Measurements from ENCODE around the gene PLA2G2E.

Gene PLA2G2E

DNA sequence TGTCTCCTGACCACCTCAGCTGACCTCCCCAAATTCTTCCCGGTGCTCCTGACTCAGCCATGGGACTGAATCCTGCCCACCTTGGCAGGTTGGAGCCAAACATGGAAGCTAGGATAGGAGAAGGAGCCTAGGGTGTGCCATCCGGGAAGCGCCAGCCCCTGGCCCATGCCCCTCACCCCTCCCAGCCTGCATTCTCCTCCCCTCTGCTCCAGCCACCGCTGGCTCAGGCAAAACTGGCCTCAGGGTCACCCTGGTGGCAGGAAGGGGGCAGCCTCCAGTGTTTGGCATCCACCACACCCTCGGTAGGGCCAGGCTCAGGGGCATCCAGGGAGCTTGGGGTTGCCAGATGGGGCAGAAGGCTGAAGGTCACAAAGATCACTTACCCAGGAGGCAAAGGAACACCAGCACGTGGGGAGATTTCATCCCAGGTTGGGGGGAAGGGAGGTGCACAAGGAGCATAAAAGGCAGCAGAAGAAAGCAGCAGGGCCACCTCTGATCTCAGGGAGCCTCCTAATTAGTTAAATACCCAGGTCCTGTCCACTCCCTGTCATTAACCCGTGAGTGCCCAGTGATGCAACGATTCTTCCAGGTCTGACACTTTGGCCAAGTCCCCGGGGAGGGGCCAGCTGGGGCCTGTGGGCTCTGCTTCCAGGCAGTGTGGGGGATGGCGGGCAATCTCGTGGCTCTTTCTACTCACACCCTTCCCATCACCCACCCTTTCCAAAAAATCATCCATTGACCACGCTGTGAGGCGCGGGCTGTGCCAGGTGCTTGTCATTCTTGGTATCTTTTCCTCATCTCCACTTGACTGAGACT lies at the start of gene PLA2G2E:
PLA2G2E (minus strand) TSS at position 481 of the 816 bp plus-strand sequence; CDS start at position 423, 58 bp downstream.
- Mint-ChIP-seq H3K27ac (no peak within 1 kb of the TSS), H3K4me1 (ENCODE audit: low read depth) (no peaks in the 10 kb centered on the region), H3K27me3 (peaks cover 8% of the 10 kb centered on the region)

DNA sequence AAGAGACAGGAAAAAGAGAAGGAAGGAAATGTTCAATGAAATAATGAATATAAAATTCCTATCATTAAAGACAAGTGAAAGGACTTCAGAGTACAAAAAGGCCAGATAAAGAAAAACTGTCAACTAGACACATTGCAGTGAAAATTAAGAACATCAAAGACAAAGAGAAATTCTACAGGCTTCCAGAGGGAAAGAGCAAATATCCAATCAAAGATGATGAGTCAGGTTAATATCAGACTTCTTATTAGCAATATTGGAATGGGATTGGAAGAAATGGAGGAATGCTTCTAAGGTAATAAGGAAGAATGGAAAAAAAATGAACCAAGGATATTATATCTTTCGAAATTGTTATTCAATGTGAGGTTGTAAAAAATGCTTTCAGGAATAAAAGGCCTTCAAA lies 48.2 kb upstream of the PLA2G2E start:
- H3K27me3 Mint-ChIP-seq = peaks cover 40% of the 10 kb centered on the region
- H3K4me3 Mint-ChIP-seq = no peak overlapping the region
- no peaks in the 10 kb centered on the region for H3K9me3 Mint-ChIP-seq
- no peaks in the 10 kb centered on the region for H3K36me3 Mint-ChIP-seq (ENCODE audit: low read depth)
- H3K4me1 Mint-ChIP-seq (ENCODE audit: low read depth) = no peaks in the 10 kb centered on the region
- no peak overlapping the region for H3K27ac Mint-ChIP-seq

More for the DNA sequence above, at the start of gene PLA2G2E:
- H3K9me3 Mint-ChIP-seq = no peaks in the 10 kb centered on the region
- H3K4me3 Mint-ChIP-seq = no peak within 1 kb of the TSS
- H3K36me3 Mint-ChIP-seq (ENCODE audit: low read depth) = no peaks in the 10 kb centered on the region

DNA sequence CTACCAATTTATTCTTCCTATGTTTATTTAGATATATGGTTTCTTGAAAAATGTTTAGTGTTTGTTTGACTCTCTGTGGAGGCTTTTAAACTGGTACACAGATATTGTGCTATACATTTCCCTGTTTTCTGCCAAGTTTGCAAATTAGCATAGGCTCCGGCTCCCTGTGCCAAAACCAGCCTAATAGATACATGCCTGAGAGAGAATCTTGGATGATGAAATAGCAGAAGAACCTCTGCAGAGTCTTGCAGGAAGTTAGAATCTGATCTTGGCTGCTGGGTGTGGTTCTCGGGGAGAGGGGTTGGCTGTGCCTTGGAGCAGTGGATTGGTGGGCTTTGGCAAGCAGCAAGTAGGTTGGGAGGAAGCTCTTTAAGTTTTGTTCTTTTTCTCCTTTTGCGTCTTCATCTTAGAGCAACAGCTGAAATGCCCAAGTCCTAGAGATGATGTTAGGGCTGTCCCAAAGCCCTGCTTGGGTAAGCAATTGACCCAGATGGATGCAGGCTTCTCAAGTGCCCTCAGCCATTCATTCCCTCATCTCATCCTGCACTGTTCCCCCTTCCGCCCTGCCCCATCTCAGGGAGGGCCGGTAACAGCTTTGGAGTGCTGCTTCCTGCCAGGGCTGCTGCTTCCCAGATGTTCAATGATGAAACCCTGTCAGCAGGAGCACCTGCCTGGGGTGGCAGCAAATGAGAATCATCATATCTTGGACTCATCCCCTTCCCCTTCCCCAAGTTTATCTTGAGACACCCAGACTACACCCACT lies 46.7 kb upstream of the PLA2G2E start:
- H3K9me3 Mint-ChIP-seq = no peaks in the 10 kb centered on the region
- H3K4me3 Mint-ChIP-seq = no peak overlapping the region
- peaks cover 44% of the 10 kb centered on the region for H3K27me3 Mint-ChIP-seq
- no peaks in the 10 kb centered on the region for H3K4me1 Mint-ChIP-seq (ENCODE audit: low read depth)
- H3K27ac Mint-ChIP-seq = no peak overlapping the region
- no peaks in the 10 kb centered on the region for H3K36me3 Mint-ChIP-seq (ENCODE audit: low read depth)

DNA sequence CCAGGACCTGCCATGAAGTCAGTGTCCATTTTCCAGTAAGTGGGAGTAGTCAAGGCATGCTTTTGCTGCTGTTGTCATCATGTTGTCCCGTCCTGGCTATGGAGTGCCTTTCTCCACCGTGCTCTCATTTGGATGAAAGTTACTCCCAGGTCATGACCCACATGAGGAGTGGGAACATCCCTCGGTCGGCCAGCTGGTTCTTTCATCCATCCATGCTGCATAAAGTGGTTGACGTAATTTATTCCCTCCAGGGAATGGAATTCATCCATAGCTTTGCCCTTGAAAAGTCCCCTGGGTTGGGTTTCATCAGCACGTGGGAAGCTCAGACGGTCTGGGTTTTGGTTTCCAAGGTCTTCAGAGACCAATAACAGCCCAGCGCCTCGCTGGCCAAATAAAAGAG lies 44.4 kb upstream of the PLA2G2E start:
- H3K9me3 Mint-ChIP-seq = peaks cover 3% of the 10 kb centered on the region
- no peaks in the 10 kb centered on the region for H3K36me3 Mint-ChIP-seq (ENCODE audit: low read depth)
- no peak overlapping the region for H3K27ac Mint-ChIP-seq
- H3K4me1 Mint-ChIP-seq (ENCODE audit: low read depth) = no peaks in the 10 kb centered on the region
- H3K27me3 Mint-ChIP-seq = peaks cover 52% of the 10 kb centered on the region
- no peak overlapping the region for H3K4me3 Mint-ChIP-seq

DNA sequence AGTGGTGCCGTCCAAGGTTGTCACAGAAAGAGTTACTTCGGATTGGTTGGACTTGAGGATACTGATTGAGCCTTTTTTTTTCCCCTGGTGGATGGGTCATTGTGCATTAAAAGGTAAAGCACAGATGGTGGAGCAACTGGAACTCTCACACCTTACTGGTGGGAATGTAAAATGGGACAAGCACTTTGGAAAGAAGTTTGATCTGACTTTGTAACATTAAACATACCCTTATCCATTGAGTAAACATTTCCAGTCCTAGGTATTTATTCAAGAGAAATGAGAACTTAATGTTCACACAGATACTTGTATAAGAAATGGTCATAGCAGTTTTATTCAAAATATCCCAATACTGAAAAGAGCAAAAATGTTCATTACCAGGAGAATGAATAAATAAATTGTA lies 41.1 kb upstream of the PLA2G2E start:
- H3K27ac Mint-ChIP-seq = no peak overlapping the region
- peaks cover 43% of the 10 kb centered on the region for H3K27me3 Mint-ChIP-seq
- no peak overlapping the region for H3K4me3 Mint-ChIP-seq
- no peaks in the 10 kb centered on the region for H3K4me1 Mint-ChIP-seq (ENCODE audit: low read depth)
- no peaks in the 10 kb centered on the region for H3K36me3 Mint-ChIP-seq (ENCODE audit: low read depth)
- peaks cover 3% of the 10 kb centered on the region for H3K9me3 Mint-ChIP-seq

DNA sequence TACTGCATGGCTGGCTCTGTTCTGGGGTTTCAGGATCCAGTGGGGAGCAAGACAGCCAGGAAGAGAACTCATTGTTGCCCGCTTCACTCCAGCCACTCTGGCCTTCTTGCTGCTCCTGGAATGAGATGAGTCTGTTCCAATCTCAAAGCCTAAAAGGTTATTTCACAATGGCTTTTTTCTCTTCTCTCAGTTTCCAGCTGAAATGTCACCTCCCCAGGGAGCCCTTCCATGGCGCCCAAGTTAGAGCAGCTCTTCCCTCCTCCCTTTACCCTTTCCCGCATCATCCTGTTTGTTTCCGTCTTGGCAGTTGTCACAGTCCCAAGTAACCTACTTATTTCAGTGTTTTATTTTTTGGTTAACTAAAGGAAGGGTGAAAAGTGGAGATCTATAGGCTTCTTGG lies 40.2 kb upstream of the PLA2G2E start:
- Mint-ChIP-seq H3K36me3 (ENCODE audit: low read depth) (no peaks in the 10 kb centered on the region), H3K27ac (no peak overlapping the region), H3K4me1 (ENCODE audit: low read depth) (no peaks in the 10 kb centered on the region), H3K27me3 (peaks cover 40% of the 10 kb centered on the region), H3K4me3 (no peak overlapping the region), H3K9me3 (peaks cover 3% of the 10 kb centered on the region)

GRCh38 chr1:19960591-19960990 lies 37.2 kb upstream of the PLA2G2E start:
- peaks cover 37% of the 10 kb centered on the region for H3K27me3 Mint-ChIP-seq
- H3K27ac Mint-ChIP-seq = no peak overlapping the region
- peaks cover 3% of the 10 kb centered on the region for H3K9me3 Mint-ChIP-seq
- no peak overlapping the region for H3K4me3 Mint-ChIP-seq
- no peaks in the 10 kb centered on the region for H3K4me1 Mint-ChIP-seq (ENCODE audit: low read depth)
- H3K36me3 Mint-ChIP-seq (ENCODE audit: low read depth) = no peaks in the 10 kb centered on the region

GRCh38 chr1:19957779-19958178 lies 34.4 kb upstream of the PLA2G2E start:
- H3K9me3 Mint-ChIP-seq = peaks cover 7% of the 10 kb centered on the region
- no peaks in the 10 kb centered on the region for H3K36me3 Mint-ChIP-seq (ENCODE audit: low read depth)
- H3K27me3 Mint-ChIP-seq = peaks cover 41% of the 10 kb centered on the region
- H3K4me1 Mint-ChIP-seq (ENCODE audit: low read depth) = peaks cover 6% of the 10 kb centered on the region
- no peak overlapping the region for H3K27ac Mint-ChIP-seq
- no peak overlapping the region for H3K4me3 Mint-ChIP-seq

DNA sequence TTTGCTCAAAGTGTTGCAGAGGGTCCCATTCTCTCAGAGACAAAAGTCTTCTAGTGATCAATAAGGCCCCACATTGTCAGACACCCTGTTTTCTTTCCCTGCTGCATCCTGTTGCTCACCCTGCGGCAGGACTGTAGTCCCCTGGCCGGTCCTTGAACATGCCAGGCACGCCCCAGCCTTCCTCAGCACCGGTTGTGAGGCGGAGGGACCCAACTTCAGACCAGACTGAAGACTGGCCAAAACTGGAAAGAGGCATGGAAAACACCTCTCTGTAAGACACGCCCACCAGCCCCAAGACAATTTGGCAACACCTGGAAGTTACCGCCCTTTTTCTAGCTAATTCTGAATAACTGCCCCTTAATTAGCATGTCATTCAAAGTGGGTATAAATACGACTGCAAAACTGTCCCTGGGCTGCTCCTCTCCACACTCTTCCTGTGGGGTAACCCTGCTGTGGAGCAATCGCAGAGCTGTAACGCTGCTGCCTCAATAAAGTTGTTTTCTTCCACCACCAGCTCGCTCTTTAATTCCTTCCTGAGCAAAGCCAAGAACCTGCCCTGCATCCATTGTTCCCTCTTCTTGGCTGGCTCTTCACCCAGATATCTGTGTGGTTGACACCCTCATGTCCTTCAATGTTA lies 32.2 kb upstream of the PLA2G2E start:
- peaks cover 42% of the 10 kb centered on the region for H3K27me3 Mint-ChIP-seq
- H3K9me3 Mint-ChIP-seq = peaks cover 7% of the 10 kb centered on the region
- H3K4me1 Mint-ChIP-seq (ENCODE audit: low read depth) = peaks cover 6% of the 10 kb centered on the region
- H3K4me3 Mint-ChIP-seq = no peak overlapping the region
- no peaks in the 10 kb centered on the region for H3K36me3 Mint-ChIP-seq (ENCODE audit: low read depth)
- H3K27ac Mint-ChIP-seq = no peak overlapping the region

DNA sequence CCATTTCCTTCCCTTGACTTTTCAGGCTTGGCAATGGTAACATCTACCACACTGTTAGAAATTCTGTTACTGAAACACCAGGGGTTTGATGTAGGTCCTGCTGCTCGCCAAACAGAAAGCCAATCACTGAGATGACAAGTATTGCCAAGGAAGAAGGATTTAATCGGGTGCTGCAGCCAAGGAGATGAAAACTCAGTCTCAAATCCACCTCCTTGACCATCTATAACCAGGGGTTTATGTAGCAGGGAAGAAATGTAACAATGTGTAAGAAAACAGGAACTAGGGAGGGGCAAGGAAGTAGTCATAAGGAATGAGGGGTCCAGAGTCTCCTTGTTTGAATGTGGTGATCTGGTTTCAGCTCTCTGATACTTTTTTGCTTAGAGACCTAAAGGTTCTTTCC lies 30.6 kb upstream of the PLA2G2E start:
- Mint-ChIP-seq H3K27me3 (peaks cover 48% of the 10 kb centered on the region), H3K9me3 (peaks cover 7% of the 10 kb centered on the region), H3K4me3 (no peak overlapping the region), H3K36me3 (ENCODE audit: low read depth) (no peaks in the 10 kb centered on the region), H3K27ac (no peak overlapping the region), H3K4me1 (ENCODE audit: low read depth) (peaks cover 6% of the 10 kb centered on the region)

DNA sequence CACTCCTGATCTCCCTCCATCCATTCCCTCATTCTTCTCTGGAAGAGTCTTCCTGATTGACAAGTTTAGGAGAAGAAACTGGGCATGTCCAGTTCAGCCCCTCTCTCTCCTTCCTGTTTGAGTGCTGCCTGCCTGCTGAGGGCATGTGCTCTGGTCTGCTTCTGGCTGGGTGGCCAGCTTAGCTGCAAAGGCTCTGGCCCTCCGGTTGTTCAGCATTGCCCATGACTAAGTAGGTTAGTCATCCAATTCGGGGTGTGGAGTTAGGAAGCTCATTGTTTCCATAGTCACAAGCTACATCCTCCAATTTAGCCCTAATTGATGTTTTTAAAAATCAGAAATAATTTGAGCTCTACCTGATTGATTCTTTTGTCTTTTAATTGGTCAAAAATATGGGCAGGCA lies 25.6 kb upstream of the PLA2G2E start:
- peaks cover 9% of the 10 kb centered on the region for H3K4me1 Mint-ChIP-seq (ENCODE audit: low read depth)

GRCh38 chr1:19946971-19947370 lies 23.6 kb upstream of the PLA2G2E start:
- Mint-ChIP-seq H3K27ac (no peak overlapping the region), H3K4me1 (ENCODE audit: low read depth) (peaks cover 9% of the 10 kb centered on the region), H3K9me3 (no peaks in the 10 kb centered on the region), H3K4me3 (no peak overlapping the region), H3K36me3 (ENCODE audit: low read depth) (no peaks in the 10 kb centered on the region), H3K27me3 (peaks cover 30% of the 10 kb centered on the region)

More for the DNA sequence above, 25.6 kb upstream of the PLA2G2E start:
- H3K36me3 Mint-ChIP-seq (ENCODE audit: low read depth) = no peaks in the 10 kb centered on the region
- no peak overlapping the region for H3K27ac Mint-ChIP-seq
- no peak overlapping the region for H3K4me3 Mint-ChIP-seq
- peaks cover 47% of the 10 kb centered on the region for H3K27me3 Mint-ChIP-seq
- H3K9me3 Mint-ChIP-seq = no peaks in the 10 kb centered on the region

DNA sequence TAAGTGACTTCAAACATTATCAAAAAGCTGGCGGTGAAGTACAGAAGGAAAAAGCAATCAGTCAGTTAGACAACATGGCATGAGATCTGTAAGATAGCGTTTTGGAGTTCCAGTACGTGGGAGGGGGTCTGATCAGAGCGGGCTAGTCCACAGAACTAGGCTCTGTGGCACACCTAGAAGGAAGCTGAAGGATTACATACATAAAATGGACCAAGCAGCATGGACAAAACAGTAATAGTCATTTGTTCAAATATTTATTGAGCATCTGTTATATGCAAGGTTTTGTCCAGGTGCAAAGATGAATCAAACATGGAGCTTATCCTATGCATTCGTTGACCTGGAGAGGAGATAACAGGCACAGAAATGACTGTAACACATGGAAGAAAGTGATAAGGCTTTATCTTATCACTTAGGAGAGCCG lies 22.9 kb upstream of the PLA2G2E start:
- Mint-ChIP-seq H3K27me3 (peaks cover 29% of the 10 kb centered on the region), H3K27ac (peak overlapping the region; percentile 12), H3K9me3 (no peaks in the 10 kb centered on the region), H3K4me3 (no peak overlapping the region), H3K4me1 (ENCODE audit: low read depth) (peaks cover 9% of the 10 kb centered on the region), H3K36me3 (ENCODE audit: low read depth) (no peaks in the 10 kb centered on the region)

GRCh38 chr1:19945914-19946313 lies 22.5 kb upstream of the PLA2G2E start:
- Mint-ChIP-seq H3K4me3 (no peak overlapping the region), H3K36me3 (ENCODE audit: low read depth) (no peaks in the 10 kb centered on the region), H3K27ac (peak overlapping the region; percentile 12), H3K4me1 (ENCODE audit: low read depth) (peaks cover 9% of the 10 kb centered on the region), H3K9me3 (no peaks in the 10 kb centered on the region), H3K27me3 (peaks cover 29% of the 10 kb centered on the region)

- peaks cover 6% of the 10 kb centered on the region for H3K4me1 Mint-ChIP-seq (ENCODE audit: low read depth)
- no peaks in the 10 kb centered on the region for H3K9me3 Mint-ChIP-seq
- H3K4me3 Mint-ChIP-seq = no peak overlapping the region
- peaks cover 12% of the 10 kb centered on the region for H3K27me3 Mint-ChIP-seq
- H3K36me3 Mint-ChIP-seq (ENCODE audit: low read depth) = no peaks in the 10 kb centered on the region
- no peak overlapping the region for H3K27ac Mint-ChIP-seq
Measured at GRCh38 chr1:19942657-19943056, 19.2 kb upstream of the PLA2G2E start.

All from stimulated activated naive CD8-positive, alpha-beta T cell treated with anti-CD3 and anti-CD28 coated beads, Interleukin-15, Interleukin-2, amounts not matched to agents 100 ng/mL and 50 ng/mL, for 24 hours (primary cell).